H1 (cell line): ENCODE measurements around the gene CHST9. TPM values are rescaled to one million over a fixed set of nuclear protein-coding genes. Genes with fewer than 3 reads are reported as not detected.

ENCODE experiments used
- CTCF ChIA-PET: fragments of 300-600 bp; sonication (Branson Sonifier 250); formaldehyde crosslinking; loops from one replicate; lab custom pipeline; 2021; ENCODE audit not compliant: partially characterized antibody; lab: Charles Lee
- POLR2A ChIA-PET: fragments of 300-600 bp; sonication (Branson Sonifier 250); formaldehyde crosslinking; loops from one replicate; lab custom pipeline; 2021; ENCODE audit warnings: inconsistent platforms; ENCODE audit not compliant: partially characterized antibody; lab: Charles Lee
- DNase-seq, 2 experiments: peaks; one replicate each; pipeline versions ENCODE4 v3.0.0 to v3.0.0-alpha.2; 2010 to 2022; ENCODE audit warnings: low spot score in 2 of 2, low read depth in 1 of 2, mixed read lengths in 1 of 2
- FAIRE-seq: peaks from 2 replicates; lab custom pipeline; 2011; peaks lifted over from hg19 to GRCh38; lab: Jason Lieb, UNC
- H2AFZ ChIP-seq: 2 replicates; pipeline ENCODE4 v1.8.1; 2012; ENCODE audit warnings: low read length, inconsistent platforms
- H2AK5ac ChIP-seq: 2 replicates; pipeline ENCODE4 v1.6.1; 2013; ENCODE audit warnings: low read depth, low read length
- H2BK120ac ChIP-seq: replicated peaks from 2 replicates; pipeline ENCODE3; 2013; ENCODE audit warnings: low read depth, low read length, inconsistent platforms
- H2BK12ac ChIP-seq: 2 replicates; pipeline ENCODE4 v1.6.1; 2013; ENCODE audit warnings: low read depth, low read length
- H2BK15ac ChIP-seq: 2 replicates; pipeline ENCODE4 v1.6.1; 2013; ENCODE audit warnings: low read length
- H2BK20ac ChIP-seq: 2 replicates; pipeline ENCODE4 v1.6.1; 2013; ENCODE audit warnings: low read length
- H2BK5ac ChIP-seq: 2 replicates; pipeline ENCODE4 v1.6.1; 2013; ENCODE audit warnings: low read depth, low read length
- H3K14ac ChIP-seq: 2 replicates; pipeline ENCODE4 v1.6.1; 2013; ENCODE audit warnings: inconsistent platforms; ENCODE audit not compliant: insufficient read length
- H3K18ac ChIP-seq: 2 replicates; pipeline ENCODE4 v1.6.1; 2013; ENCODE audit warnings: low read length; ENCODE audit errors: extremely low read depth
- H3K23ac ChIP-seq: 2 replicates; pipeline ENCODE4 v1.6.1; 2013; ENCODE audit warnings: inconsistent platforms; ENCODE audit not compliant: insufficient read length
- H3K23me2 ChIP-seq: 2 replicates; pipeline ENCODE4 v1.6.1; 2013; ENCODE audit warnings: low read depth, low read length
- H3K27ac ChIP-seq: 2 replicates; pipeline ENCODE4 v1.6.1; 2011; ENCODE audit warnings: low read depth, low read length, inconsistent platforms
- H3K27me3 ChIP-seq, 4 experiments: replicated peaks in 1 of 4; 1 replicate in 1 of 4; 2 replicates in 3 of 4; pipeline versions ENCODE4 v1.6.1 to v1.8.1; 2011 to 2013; ENCODE audit warnings: low read length in 3 of 4, mild to moderate bottlenecking in 3 of 4, inconsistent platforms in 2 of 4, mixed read lengths in 2 of 4, moderate library complexity in 1 of 4; ENCODE audit not compliant: control insufficient read depth in 3 of 4, insufficient read depth in 3 of 4; ENCODE audit errors: extremely low read depth in 1 of 4
- H3K36me3 ChIP-seq, 4 experiments: 2 replicates each; pipeline versions ENCODE4 v1.6.1 to v1.8.1; 2011 to 2013; ENCODE audit warnings: mild to moderate bottlenecking in 4 of 4, low read length in 3 of 4, moderate library complexity in 2 of 4, control low read depth in 1 of 4, inconsistent platforms in 1 of 4; ENCODE audit not compliant: insufficient read depth in 4 of 4, control insufficient read depth in 2 of 4
- H3K4ac ChIP-seq: replicated peaks from 2 replicates; pipeline ENCODE3; 2013; ENCODE audit warnings: low read length, low read depth, mixed read lengths, inconsistent platforms; ENCODE audit not compliant: insufficient read length
- H3K4me1 ChIP-seq, 4 experiments: replicated peaks in 1 of 4; 1 replicate in 1 of 4; 2 replicates in 3 of 4; pipeline versions ENCODE4 v1.6.1 to v1.8.1; 2011 to 2013; ENCODE audit warnings: low read length in 3 of 4, inconsistent platforms in 2 of 4, mixed read lengths in 1 of 4; ENCODE audit not compliant: insufficient read depth in 4 of 4, control insufficient read depth in 3 of 4
- H3K4me2 ChIP-seq, 2 experiments: 2 replicates each; pipeline versions ENCODE4 v1.6.1 to v1.8.1; 2011 to 2013; ENCODE audit warnings: low read depth in 2 of 2, low read length in 2 of 2, control low read depth in 1 of 2, inconsistent platforms in 1 of 2, mild to moderate bottlenecking in 1 of 2; ENCODE audit not compliant: insufficient read depth in 1 of 2
- H3K4me3 ChIP-seq, 4 experiments: fragments of 200-600, 300-600 bp in 1 of 4; sonication (generic), shearing (Covaris generic), sonication (Bioruptor Twin) in 1 of 4; 2 replicates each; pipeline versions ENCODE4 v1.5.1 to v1.8.1; 2011 to 2016; ENCODE audit warnings: low read length in 4 of 4, low read depth in 3 of 4, control low read depth in 2 of 4, inconsistent platforms in 2 of 4, mild to moderate bottlenecking in 2 of 4, mixed read lengths in 1 of 4, moderate library complexity in 1 of 4; ENCODE audit not compliant: insufficient read depth in 2 of 4; ENCODE audit errors: extremely low read depth in 1 of 4
- H3K56ac ChIP-seq: replicated peaks from 2 replicates; pipeline ENCODE3; 2013; ENCODE audit warnings: low read depth, mild to moderate bottlenecking, mixed read lengths, low read length, inconsistent platforms; ENCODE audit not compliant: insufficient read length
- H3K79me1 ChIP-seq: 2 replicates; pipeline ENCODE4 v1.6.1; 2013; ENCODE audit warnings: low read depth, low read length, control low read depth
- H3K79me2 ChIP-seq, 2 experiments: 2 replicates each; pipeline versions ENCODE4 v1.6.1 to v1.8.1; 2012 to 2013; ENCODE audit warnings: low read length in 2 of 2, mild to moderate bottlenecking in 2 of 2, inconsistent platforms in 1 of 2; ENCODE audit not compliant: insufficient read depth in 2 of 2, control insufficient read depth in 1 of 2
- H3K9ac ChIP-seq, 4 experiments: replicated peaks in 1 of 4; 1 replicate in 1 of 4; 2 replicates in 3 of 4; pipeline versions ENCODE4 v1.6.1 to v1.8.1; 2011 to 2013; ENCODE audit warnings: low read depth in 3 of 4, low read length in 3 of 4, control low read depth in 2 of 4, mild to moderate bottlenecking in 2 of 4, moderate library complexity in 2 of 4, inconsistent platforms in 1 of 4; ENCODE audit errors: extremely low read depth in 1 of 4
- H3K9me3 ChIP-seq, 2 experiments: 2 replicates each; pipeline versions ENCODE4 v1.6.1 to v1.8.1; 2012 to 2013; ENCODE audit warnings: mild to moderate bottlenecking in 2 of 2, moderate library complexity in 2 of 2, control low read depth in 1 of 2, inconsistent platforms in 1 of 2, low read depth in 1 of 2, low read length in 1 of 2, mixed read lengths in 1 of 2; ENCODE audit not compliant: insufficient read depth in 2 of 2
- H4K20me1 ChIP-seq, 2 experiments: replicated peaks in 1 of 2; 2 replicates each; pipeline versions ENCODE3 to v1.8.1; 2011 to 2013; ENCODE audit warnings: inconsistent platforms in 2 of 2, low read length in 2 of 2, mild to moderate bottlenecking in 1 of 2; ENCODE audit not compliant: insufficient read depth in 2 of 2, control insufficient read depth in 1 of 2
- H4K5ac ChIP-seq: 2 replicates; pipeline ENCODE4 v1.6.1; 2013; ENCODE audit warnings: low read length, low read depth, mixed read lengths, inconsistent platforms; ENCODE audit not compliant: insufficient read length
- H4K8ac ChIP-seq: 2 replicates; pipeline ENCODE4 v1.8.0; 2013; ENCODE audit warnings: mild to moderate bottlenecking, moderate library complexity, low read length, inconsistent platforms; ENCODE audit not compliant: insufficient read depth; ENCODE audit errors: extremely low read depth
- H4K91ac ChIP-seq: replicated peaks from 2 replicates; pipeline ENCODE3; 2013; ENCODE audit warnings: low read length, mixed read lengths, inconsistent platforms; ENCODE audit not compliant: insufficient read length
- ATF3 ChIP-seq: IDR thresholded peaks from 2 replicates; pipeline ENCODE4 v1.6.1; 2011; ENCODE audit warnings: low read depth, mild to moderate bottlenecking, low read length; ENCODE audit not compliant: insufficient read depth
- BACH1 ChIP-seq: IDR thresholded peaks from 2 replicates; pipeline ENCODE4 v1.6.1; 2012; ENCODE audit warnings: low read length, improper control_type of control experiment
- CHD1 ChIP-seq: IDR thresholded peaks from 2 replicates; pipeline ENCODE4 v1.6.1; 2012; ENCODE audit warnings: low read depth, low read length, improper control_type of control experiment
- HDAC6 ChIP-seq: IDR thresholded peaks from one replicate; pipeline ENCODE4 v1.7.1; 2012; ENCODE audit warnings: low read depth, mild to moderate bottlenecking, inconsistent platforms, low read length, moderate library complexity
- RBBP5 ChIP-seq: IDR thresholded peaks from 2 replicates; pipeline ENCODE4 v1.7.1; 2012; ENCODE audit warnings: low read depth, mild to moderate bottlenecking, inconsistent platforms, low read length, moderate library complexity, borderline replicate concordance
- WGBS, 2 experiments: shearing (Covaris generic) in 1 of 2; methylation state at CpG; one replicate each; pipeline versions ENCODE4 v1.1.6 to v1.1.7; 2013 to 2015; ENCODE audit warnings: low lambda C conversion rate in 2 of 2, mixed read lengths in 2 of 2, inconsistent platforms in 1 of 2, low coverage in 1 of 2, missing lambda C conversion rate in 1 of 2; ENCODE audit not compliant: insufficient replicate concordance in 2 of 2, insufficient coverage in 1 of 2, insufficient read length in 1 of 2; ENCODE audit errors: extremely low coverage in 1 of 2, missing lambda C conversion rate in 1 of 2; 5-methylcytosine and 5-hydroxymethylcytosine counted together
- polyA plus RNA-seq, 7 experiments: library from polyadenylated mRNA; depleted of rRNA in 3 of 7; stranded (reverse) in 5 of 7; unstranded in 2 of 7; fragments of >200 nt in 5 of 7; fragments of 200-250 nt in 2 of 7; gene quantifications; 1 replicate in 5 of 7; 2 replicates in 1 of 7; 4 replicates in 1 of 7; pipeline versions ENCODE4 v1.2.1 to v1.2.3, GENCODE V29; 2011 to 2013; ENCODE audit warnings: missing spikeins in 2 of 7, mixed read lengths in 2 of 7
- total RNA-seq: library from RNA; stranded (reverse); fragmentation: NEBNext Ultra II Directional; extraction: Animal tissue kit (Norgen Biotek cat#: 25700); gene quantifications from 2 replicates; pipeline ENCODE4 v1.2.1, GENCODE V29; 2021

Gene CHST9
- total and polyA plus RNA-seq, 2 of the 8 experiments (the other 6 are each of a cell fraction or from before 2014, with no cell fraction given) = 3.2 to 24.3 TPM

- no peaks in the 10 kb centered on the region for H3K79me1 ChIP-seq
- no peaks in the 10 kb centered on the region for H3K9me3 ChIP-seq
- H3K9ac ChIP-seq = peak overlapping the region in 1 of 4 experiments; percentile 34; a peak in 1 of 7 replicates
- WGBS, 2 experiments = 70% methylated on average over 3 of the region's 3 CpGs; no CpG with 5 or more reads in 1 of the 2 experiments
- no peaks in the 10 kb centered on the region for H3K27me3 ChIP-seq
- TF ChIP-seq BACH1 (no peak), ATF3 (no peak), RBBP5 (no peak), HDAC6 (no peak), CHD1 (no peak)
- no peak overlapping the region for H2BK120ac ChIP-seq
- no peak overlapping the region for H4K8ac ChIP-seq
- DNase-seq = no peak
- no peak overlapping the region for H2BK5ac ChIP-seq
- H2BK12ac ChIP-seq = no peak overlapping the region
- no peak overlapping the region for H3K14ac ChIP-seq
- no peaks in the 10 kb centered on the region for H4K20me1 ChIP-seq
- H3K56ac ChIP-seq = no peak overlapping the region
- ChIA-PET POLR2A (no interaction called here), CTCF (interaction anchor here (0.6 kb wide), 1 partner anchor 8 kb away, joined by 3 read pairs; no protein-coding TSS in a partner anchor)
- no peak overlapping the region for H3K4ac ChIP-seq
- H2AFZ ChIP-seq = no peak overlapping the region
- no peaks in the 10 kb centered on the region for H3K23me2 ChIP-seq
- H3K4me2 ChIP-seq = no peak overlapping the region
- H3K27ac ChIP-seq = no peak overlapping the region
- no peak for FAIRE-seq
- no peak overlapping the region for H2BK15ac ChIP-seq
- H3K4me3 ChIP-seq = no peak overlapping the region
- no peak overlapping the region for H2AK5ac ChIP-seq
- no peaks in the 10 kb centered on the region for H3K4me1 ChIP-seq
- no peak overlapping the region for H3K18ac ChIP-seq
- H4K5ac ChIP-seq = no peak overlapping the region
- H2BK20ac ChIP-seq = no peak overlapping the region
- no peaks in the 10 kb centered on the region for H3K79me2 ChIP-seq
- H4K91ac ChIP-seq = no peak overlapping the region
- no peak overlapping the region for H3K23ac ChIP-seq
- H3K36me3 ChIP-seq = no peaks in the 10 kb centered on the region
Observed at GRCh38 chr18:26999797-27000196, 185.3 kb downstream of the CHST9 start.
